GM12878 (cell line): Measurements from ENCODE around the gene JAG2. TPM values are rescaled to one million over a fixed set of nuclear protein-coding genes. Genes with fewer than 3 reads are reported as not detected.

Source experiments
- ATAC-seq: fragments of 200-7000 bp; cut with Tn5 transposase; 3 replicates; pipeline ENCODE4 v1.9.1; 2020; ENCODE audit warnings: mild to moderate bottlenecking, moderate library complexity
- BruUV-seq: library from RNA; stranded (reverse); fragments of 400-500 nt; replicated peaks from 2 replicates; lab custom pipeline; 2021; lab: Mats Ljungman, UMichigan
- CTCF ChIA-PET: fragments of 300-600 bp; sonication (Branson Sonifier 250); formaldehyde crosslinking; extraction: SDS; loops from one replicate; lab custom pipeline; 2021; ENCODE audit warnings: inconsistent platforms; lab: Yijun Ruan, JAX
- POLR2A ChIA-PET: fragments of 350-600 bp; formaldehyde crosslinking; extraction: SDS; loops from one replicate; lab custom pipeline; 2021; ENCODE audit warnings: inconsistent platforms; lab: Charles Lee
- RAD21 ChIA-PET: fragments of 300-600 bp; sonication (Branson Sonifier 250); formaldehyde crosslinking; loops from one replicate; lab custom pipeline; 2023; ENCODE audit warnings: antibody characterized with exemption; ENCODE audit not compliant: unreplicated experiment; lab: Charles Lee
- SMC1A ChIA-PET: fragments of 300-600 bp; sonication (Branson Sonifier 250); formaldehyde crosslinking; loops from one replicate; lab custom pipeline; 2023; ENCODE audit not compliant: unreplicated experiment, uncharacterized antibody; lab: Charles Lee
- DNase-seq: peaks from one replicate; pipeline ENCODE4 v3.0.0-alpha.2; 2011; ENCODE audit warnings: low read depth, low spot score
- FAIRE-seq: peaks from 3 replicates; lab custom pipeline; 2011; peaks lifted over from hg19 to GRCh38; lab: Jason Lieb, UNC
- H2AFZ ChIP-seq: 2 replicates; pipeline ENCODE4 v1.6.0; 2011; ENCODE audit warnings: low read depth, low read length, control low read depth; ENCODE audit not compliant: control insufficient read depth
- H3K27ac ChIP-seq: 2 replicates; pipeline ENCODE4 v1.5.1; 2011; ENCODE audit warnings: control low read depth; ENCODE audit not compliant: control insufficient read depth, insufficient read depth
- H3K27me3 ChIP-seq, 2 experiments: replicated peaks in 1 of 2; 2 replicates each; pipeline versions ENCODE4 v1.6.0 to v1.6.1; 2011; ENCODE audit warnings: low read length in 1 of 2; ENCODE audit not compliant: control insufficient read depth in 2 of 2, insufficient read depth in 2 of 2
- H3K36me3 ChIP-seq, 2 experiments: 2 replicates each; pipeline ENCODE4 v1.5.1; 2011; ENCODE audit warnings: low read length in 1 of 2; ENCODE audit not compliant: control insufficient read depth in 2 of 2, insufficient read depth in 2 of 2
- H3K4me1 ChIP-seq: 2 replicates; pipeline ENCODE4 v1.6.1; 2011; ENCODE audit warnings: mild to moderate bottlenecking, low read length, moderate library complexity, mixed read lengths; ENCODE audit not compliant: control insufficient read depth, insufficient read depth
- H3K4me2 ChIP-seq: 2 replicates; pipeline ENCODE4 v1.6.0; 2011; ENCODE audit warnings: control low read depth; ENCODE audit not compliant: control insufficient read depth, insufficient read depth
- H3K4me3 ChIP-seq: fragments of 200-600 bp; sonication (generic); 2 replicates; pipeline ENCODE4 v1.5.1; 2016
- H3K79me2 ChIP-seq: 2 replicates; pipeline ENCODE4 v1.6.0; 2011; ENCODE audit warnings: low read length; ENCODE audit not compliant: control insufficient read depth, insufficient read depth
- H3K9ac ChIP-seq: 2 replicates; pipeline ENCODE4 v1.8.0; 2011; ENCODE audit warnings: low read length, control low read depth, mixed read lengths; ENCODE audit not compliant: control insufficient read depth, insufficient read depth
- H3K9me3 ChIP-seq: replicated peaks from 3 replicates; pipeline ENCODE4 v1.5.1; 2011; ENCODE audit warnings: mild to moderate bottlenecking, low read length; ENCODE audit not compliant: control insufficient read depth, insufficient read depth
- H4K20me1 ChIP-seq: 2 replicates; pipeline ENCODE4 v1.6.0; 2011; ENCODE audit not compliant: control insufficient read depth, insufficient read depth
- ATF7 ChIP-seq: fragments of 450-650 bp; IDR thresholded peaks from 2 replicates; pipeline ENCODE4 v1.6.1; 2016; ENCODE audit warnings: low read depth, mild to moderate bottlenecking
- BACH1 ChIP-seq: fragments of 450-650 bp; IDR thresholded peaks from 2 replicates; pipeline ENCODE4 v1.6.1; 2017; ENCODE audit warnings: mild to moderate bottlenecking, borderline replicate concordance
- BCL11A ChIP-seq: IDR thresholded peaks from 2 replicates; pipeline ENCODE4 v1.6.1; 2011; ENCODE audit warnings: low read depth, low read length
- BRCA1 ChIP-seq: IDR thresholded peaks from 2 replicates; pipeline ENCODE4 v1.6.1; 2011; ENCODE audit warnings: low read depth, low read length, improper control_type of control experiment
- CBX5 ChIP-seq: sonication (generic); IDR thresholded peaks from 2 replicates; pipeline ENCODE4 v1.6.1; 2016; ENCODE audit warnings: low read depth, moderate library complexity, mild to moderate bottlenecking, inconsistent platforms
- CHD2 ChIP-seq: IDR thresholded peaks from 2 replicates; pipeline ENCODE4 v1.6.1; 2011; ENCODE audit warnings: low read depth, low read length, improper control_type of control experiment, borderline replicate concordance
- CUX1 ChIP-seq: IDR thresholded peaks from 2 replicates; pipeline ENCODE4 v1.6.1; 2012; ENCODE audit warnings: improper control_type of control experiment, low read depth, low read length; ENCODE audit not compliant: insufficient replicate concordance
- GABPA ChIP-seq: IDR thresholded peaks from 2 replicates; pipeline ENCODE4 v1.6.1; 2014; ENCODE audit warnings: antibody characterized with exemption, low read depth, mild to moderate bottlenecking, inconsistent platforms
- GATAD2B ChIP-seq: fragments of 450-650 bp; conservative IDR thresholded peaks from 2 replicates; pipeline ENCODE4 v1.6.1; 2017; ENCODE audit warnings: low read depth, mild to moderate bottlenecking, moderate library complexity
- NR2F1 ChIP-seq: fragments of 450-650 bp; conservative IDR thresholded peaks from 2 replicates; pipeline ENCODE4 v1.6.1; 2017; ENCODE audit warnings: mild to moderate bottlenecking
- SIX5 ChIP-seq: IDR thresholded peaks from 2 replicates; pipeline ENCODE4 v1.6.1; 2011; ENCODE audit warnings: mild to moderate bottlenecking, low read depth, low read length, moderate library complexity; ENCODE audit not compliant: severe bottlenecking
- SMAD1 ChIP-seq: fragments of 450-650 bp; IDR thresholded peaks from 2 replicates; pipeline ENCODE4 v1.6.1; 2018; ENCODE audit warnings: mild to moderate bottlenecking, low read depth; ENCODE audit not compliant: partially characterized antibody
- SMAD5 ChIP-seq: IDR thresholded peaks from 2 replicates; pipeline ENCODE4 v1.6.1; 2016; ENCODE audit warnings: antibody characterized with exemption, low read depth
- TCF7 ChIP-seq: IDR thresholded peaks from 2 replicates; pipeline ENCODE4 v1.6.1; 2014; ENCODE audit warnings: antibody characterized with exemption, borderline replicate concordance
- YY1 ChIP-seq: IDR thresholded peaks from 2 replicates; pipeline ENCODE4 v1.6.1; 2011; ENCODE audit warnings: low read depth, mild to moderate bottlenecking, low read length
- ZZZ3 ChIP-seq: IDR thresholded peaks from 2 replicates; pipeline ENCODE4 v1.6.1; 2011; ENCODE audit warnings: low read depth; ENCODE audit not compliant: control insufficient read depth, insufficient read length
- WGBS: methylation state at CpG from one replicate; pipeline ENCODE4 v1.1.6; 2016; ENCODE audit warnings: low lambda C conversion rate; ENCODE audit not compliant: insufficient replicate concordance, insufficient coverage; ENCODE audit errors: missing lambda C conversion rate; 5-methylcytosine and 5-hydroxymethylcytosine counted together
- in situ Hi-C: fragments of 300-500 bp; cut with MboI; formaldehyde crosslinking; loops from 9 replicates; pipeline ENCODE4 v1.14.3; 2018; ENCODE audit warnings: mixed read lengths
- intact Hi-C: fragments of 100-400 bp; cut with micrococcal nuclease; formaldehyde crosslinking; loops from one replicate; pipeline ENCODE4 v1.14.2; 2022; ENCODE audit not compliant: unreplicated experiment
- polyA plus RNA-seq, 11 experiments: library from polyadenylated mRNA; depleted of rRNA in 4 of 11; unstranded in 6 of 11; stranded (reverse) in 5 of 11; fragments of >200 nt; fragmentation: Nextera tagmentation in 4 of 11; fragmentation: Illumina TruSeq in 1 of 11; extraction: Ambion mirVana in 4 of 11; extraction: Trizol in 1 of 11; gene quantifications; 1 replicate in 1 of 11; 2 replicates in 10 of 11; pipeline versions ENCODE4 v1.2.1 to v1.2.3, GENCODE V29; 2011 to 2016; ENCODE audit warnings: inconsistent platforms in 2 of 11, missing spikeins in 2 of 11, low read depth in 1 of 11
- total RNA-seq, 4 experiments: library from RNA; depleted of rRNA in 3 of 4; stranded (reverse); fragments of >200 nt in 3 of 4; fragmentation: Illumina TruSeq in 1 of 4; extraction: Trizol in 1 of 4; gene quantifications; 2 replicates each; pipeline versions ENCODE4 v1.2.1 to v1.2.3, GENCODE V29; 2013 to 2021
- TF ChIP-seq, protein P1 (sequence below): fragments of 450-650 bp; formaldehyde crosslinking; IDR thresholded peaks from 2 replicates; pipeline ENCODE4 v1.4.0; 2022; ENCODE audit warnings: mild to moderate bottlenecking, moderate library complexity

Gene JAG2
- total and polyA plus RNA-seq, 10 of the 15 experiments (the other 5 are each of a cell fraction or from before 2014, with no cell fraction given), result 0.04 to 0.14 (median 0.06) TPM; not detected in 5

DNA sequence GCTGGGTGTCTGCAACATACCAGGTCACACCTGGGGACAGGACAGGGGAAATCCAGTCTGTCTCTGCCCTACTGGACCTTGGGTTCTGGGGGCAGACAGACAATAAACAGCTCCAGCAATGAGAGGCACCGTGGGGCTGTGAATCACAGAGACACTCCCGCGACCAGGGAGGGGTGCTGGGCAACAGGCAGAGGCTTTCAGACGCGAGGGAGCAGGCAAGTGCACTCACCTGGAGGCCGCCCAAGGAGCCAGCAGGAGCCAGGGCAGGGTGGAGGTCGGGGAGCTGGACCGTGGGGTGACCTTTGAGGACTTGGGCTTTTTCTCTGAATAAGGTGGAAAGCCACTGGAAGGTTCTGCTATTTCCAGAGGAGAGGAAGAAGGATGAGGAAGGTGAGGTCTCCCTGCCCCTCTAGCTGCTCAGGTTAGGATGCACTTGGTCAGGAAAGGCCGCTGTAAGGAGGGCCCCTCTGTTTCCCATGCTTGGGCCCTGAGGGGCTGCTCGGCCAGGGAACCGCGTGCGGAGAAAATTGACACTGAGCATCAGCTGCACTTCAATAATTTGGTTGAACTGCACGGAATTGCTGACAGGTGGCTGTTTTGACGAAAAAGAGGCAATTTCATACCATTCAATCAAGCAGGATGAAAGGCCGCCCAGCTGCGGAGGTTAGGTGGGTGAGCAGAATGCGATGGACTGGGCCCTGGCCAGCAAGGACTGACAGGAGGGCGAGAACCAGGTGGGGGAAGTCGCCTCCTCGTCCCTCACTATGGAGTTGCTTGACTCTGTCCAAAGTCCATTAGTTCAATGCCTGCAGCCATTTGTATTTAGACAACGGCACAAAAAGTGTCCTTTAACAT, 42.2 kb downstream of the JAG2 start:
- WGBS, result 36% methylated on average over 22 of the region's 22 CpGs
- ATAC-seq, result no peak
- in situ Hi-C loops, result no loop called here
- H4K20me1 ChIP-seq, result no peaks in the 10 kb centered on the region
- ChIA-PET SMC1A (no interaction called here), POLR2A (no interaction called here), CTCF (interaction anchor here (0.9 kb wide), 1 partner anchor 80 kb away, joined by 3 read pairs; no protein-coding TSS in a partner anchor), RAD21 (no interaction called here)
- H3K4me2 ChIP-seq, result no peak overlapping the region
- no peak overlapping the region for H3K4me3 ChIP-seq
- peaks cover 3% of the 10 kb centered on the region; the same call in 2 of the 3 replicates for H3K9me3 ChIP-seq
- H3K36me3 ChIP-seq, result no peaks in the 10 kb centered on the region
- H3K27ac ChIP-seq, result no peak overlapping the region
- H3K4me1 ChIP-seq, result no peaks in the 10 kb centered on the region
- no peaks in the 10 kb centered on the region; a peak in 1 of 4 replicates for H3K27me3 ChIP-seq
- DNase-seq, result no peak
- H3K79me2 ChIP-seq, result no peaks in the 10 kb centered on the region
- intact Hi-C loops, result no loop called here
- H2AFZ ChIP-seq, result no peak overlapping the region
- no peak overlapping the region for H3K9ac ChIP-seq
- FAIRE-seq, result no peak
- BruUV-seq, result no TSS peak
- no peak for TF ChIP-seq BRCA1
- TF ChIP-seq BCL11A, result no peak
- TF ChIP-seq, protein P1, sequence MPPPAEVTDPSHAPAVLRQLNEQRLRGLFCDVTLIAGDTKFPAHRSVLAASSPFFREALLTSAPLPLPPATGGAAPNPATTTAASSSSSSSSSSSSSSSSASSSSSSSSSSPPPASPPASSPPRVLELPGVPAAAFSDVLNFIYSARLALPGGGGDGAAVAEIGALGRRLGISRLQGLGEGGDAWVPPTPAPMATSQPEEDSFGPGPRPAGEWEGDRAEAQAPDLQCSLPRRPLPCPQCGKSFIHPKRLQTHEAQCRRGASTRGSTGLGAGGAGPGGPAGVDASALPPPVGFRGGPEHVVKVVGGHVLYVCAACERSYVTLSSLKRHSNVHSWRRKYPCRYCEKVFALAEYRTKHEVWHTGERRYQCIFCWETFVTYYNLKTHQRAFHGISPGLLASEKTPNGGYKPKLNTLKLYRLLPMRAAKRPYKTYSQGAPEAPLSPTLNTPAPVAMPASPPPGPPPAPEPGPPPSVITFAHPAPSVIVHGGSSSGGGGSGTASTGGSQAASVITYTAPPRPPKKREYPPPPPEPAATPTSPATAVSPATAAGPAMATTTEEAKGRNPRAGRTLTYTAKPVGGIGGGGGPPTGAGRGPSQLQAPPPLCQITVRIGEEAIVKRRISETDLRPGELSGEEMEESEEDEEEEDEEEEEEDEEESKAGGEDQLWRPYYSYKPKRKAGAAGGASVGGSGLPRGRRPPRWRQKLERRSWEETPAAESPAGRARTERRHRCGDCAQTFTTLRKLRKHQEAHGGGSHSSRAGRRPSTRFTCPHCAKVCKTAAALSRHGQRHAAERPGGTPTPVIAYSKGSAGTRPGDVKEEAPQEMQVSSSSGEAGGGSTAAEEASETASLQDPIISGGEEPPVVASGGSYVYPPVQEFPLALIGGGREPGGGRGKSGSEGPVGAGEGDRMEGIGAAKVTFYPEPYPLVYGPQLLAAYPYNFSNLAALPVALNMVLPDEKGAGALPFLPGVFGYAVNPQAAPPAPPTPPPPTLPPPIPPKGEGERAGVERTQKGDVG (CRISPR knock-in tag), result no peak
- TF ChIP-seq CUX1, result no peak
- TF ChIP-seq ATF7, result no peak
- TF ChIP-seq NR2F1, result no peak
- no peak for TF ChIP-seq TCF7
- TF ChIP-seq BACH1, result no peak
- no peak for TF ChIP-seq SMAD5
- TF ChIP-seq CBX5, result no peak
- no peak for TF ChIP-seq ZZZ3
- TF ChIP-seq CHD2, result no peak
- no peak for TF ChIP-seq GATAD2B
- no peak for TF ChIP-seq SMAD1
- no peak for TF ChIP-seq GABPA
- TF ChIP-seq SIX5, result no peak
- no peak for TF ChIP-seq YY1
